OCI-LY3 (cell line): ENCODE measurements around the gene RPRD1A.

Experiments used
- H2AFZ ChIP-seq: fragments of 200-600, 300-600 bp; shearing (Covaris generic); 2 replicates; pipeline ENCODE4 v1.6.0; 2014; ENCODE audit warnings: antibody characterized with exemption, low read depth, low read length
- H3K27ac ChIP-seq: fragments of 200-600, 300-600 bp; sonication (generic); 2 replicates; pipeline ENCODE4 v1.5.1; 2014; ENCODE audit warnings: mild to moderate bottlenecking, low read length, moderate library complexity, mixed read lengths
- H3K27me3 ChIP-seq: fragments of 200-600, 300-600 bp; sonication (generic); 2 replicates; pipeline ENCODE4 v1.6.1; 2014; ENCODE audit warnings: low read depth, low read length, mixed read lengths
- H3K36me3 ChIP-seq: fragments of 200-600, 300-600 bp; sonication (generic); replicated peaks from 2 replicates; pipeline ENCODE3; 2014; ENCODE audit warnings: low read depth, low read length, mixed read lengths
- H3K4me1 ChIP-seq: fragments of 300-600, 200-600 bp; sonication (generic); 2 replicates; pipeline ENCODE4 v1.6.1; 2014; ENCODE audit warnings: low read length, mixed read lengths
- H3K4me2 ChIP-seq: fragments of 200-600, 300-600 bp; sonication (generic); 2 replicates; pipeline ENCODE4 v1.6.1; 2014; ENCODE audit warnings: low read length, mixed read lengths
- H3K4me3 ChIP-seq: fragments of 300-600, 200-600 bp; sonication (generic); 2 replicates; pipeline ENCODE4 v1.5.1; 2014; ENCODE audit warnings: antibody characterized with exemption, mild to moderate bottlenecking, low read length, moderate library complexity
- H3K79me2 ChIP-seq: fragments of 300-600, 200-600 bp; shearing (Covaris generic); 2 replicates; pipeline ENCODE4 v1.6.1; 2014; ENCODE audit warnings: mild to moderate bottlenecking, low read length, mixed read lengths
- H3K9ac ChIP-seq: fragments of 300-600, 200-600 bp; shearing (Covaris generic); 2 replicates; pipeline ENCODE4 v1.6.0; 2014; ENCODE audit warnings: mild to moderate bottlenecking, low read length, moderate library complexity
- H3K9me3 ChIP-seq: fragments of 200-600, 300-600 bp; shearing (Covaris generic); 2 replicates; pipeline ENCODE4 v1.6.1; 2014; ENCODE audit warnings: low read length, mixed read lengths; ENCODE audit not compliant: insufficient read depth
- H4K20me1 ChIP-seq: fragments of 200-600, 300-600 bp; sonication (generic); 2 replicates; pipeline ENCODE4 v1.6.1; 2016; ENCODE audit warnings: low read length, mixed read lengths; ENCODE audit not compliant: insufficient read depth
- CTCF ChIP-seq: fragments of 200-600, 300-600 bp; sonication (generic); IDR thresholded peaks from 2 replicates; pipeline ENCODE4 v1.5.1; 2014; ENCODE audit warnings: antibody characterized with exemption, low read length, low read depth
- EZH2phosphoT487 ChIP-seq: fragments of 200-600 bp; shearing (Covaris generic); IDR thresholded peaks from 2 replicates; pipeline ENCODE4 v1.6.1; 2018; ENCODE audit warnings: antibody characterized with exemption, mixed run types, low read depth

The RPRD1A gene

GRCh38 chr18:35964319-35964718 is 103.0 kb downstream of the RPRD1A start:
- Histone ChIP-seq H3K9ac (no peak overlapping the region), H2AFZ (no peak overlapping the region), H3K4me3 (no peak overlapping the region), H3K79me2 (no peaks in the 10 kb centered on the region), H3K27ac (no peak overlapping the region), H3K4me1 (peaks cover 7% of the 10 kb centered on the region), H3K4me2 (no peak overlapping the region), H4K20me1 (no peaks in the 10 kb centered on the region), H3K36me3 (no peaks in the 10 kb centered on the region), H3K9me3 (no peaks in the 10 kb centered on the region), H3K27me3 (no peaks in the 10 kb centered on the region)
- TF ChIP-seq EZH2phosphoT487, result no peak

GRCh38 chr18:35962320-35962719 is 105.0 kb downstream of the RPRD1A start:
- Histone ChIP-seq H3K79me2 (no peaks in the 10 kb centered on the region), H4K20me1 (no peaks in the 10 kb centered on the region), H3K36me3 (no peaks in the 10 kb centered on the region), H3K4me1 (no peaks in the 10 kb centered on the region), H3K4me3 (no peak overlapping the region), H3K27me3 (no peaks in the 10 kb centered on the region), H3K4me2 (no peak overlapping the region), H3K27ac (no peak overlapping the region), H2AFZ (no peak overlapping the region), H3K9ac (no peak overlapping the region), H3K9me3 (no peaks in the 10 kb centered on the region)
- TF ChIP-seq EZH2phosphoT487, result no peak
- no peak for TF ChIP-seq CTCF

GRCh38 chr18:35956226-35956625 is 111.1 kb downstream of the RPRD1A start:
- H3K4me2 ChIP-seq, result no peak overlapping the region
- H3K36me3 ChIP-seq, result no peaks in the 10 kb centered on the region
- H3K79me2 ChIP-seq, result no peaks in the 10 kb centered on the region
- H3K27me3 ChIP-seq, result no peaks in the 10 kb centered on the region
- H3K9me3 ChIP-seq, result no peaks in the 10 kb centered on the region
- H3K27ac ChIP-seq, result no peak overlapping the region
- no peaks in the 10 kb centered on the region for H3K4me1 ChIP-seq
- H4K20me1 ChIP-seq, result no peaks in the 10 kb centered on the region
- H2AFZ ChIP-seq, result no peak overlapping the region
- no peak overlapping the region for H3K9ac ChIP-seq
- H3K4me3 ChIP-seq, result no peak overlapping the region
- TF ChIP-seq EZH2phosphoT487 (no peak), CTCF (no peak)

- no peaks in the 10 kb centered on the region for H3K79me2 ChIP-seq
Measured at GRCh38 chr18:35953688-35954087, 113.7 kb downstream of the RPRD1A start.

More at GRCh38 chr18:35953688-35954087, 113.7 kb downstream of the RPRD1A start:
- Histone ChIP-seq H3K4me2 (no peak overlapping the region), H3K4me1 (no peaks in the 10 kb centered on the region), H3K4me3 (no peak overlapping the region), H3K9me3 (no peaks in the 10 kb centered on the region), H3K36me3 (no peaks in the 10 kb centered on the region), H2AFZ (no peak overlapping the region), H3K27ac (no peak overlapping the region), H4K20me1 (no peaks in the 10 kb centered on the region), H3K9ac (no peak overlapping the region), H3K27me3 (no peaks in the 10 kb centered on the region)
- no peak for TF ChIP-seq EZH2phosphoT487
- no peak for TF ChIP-seq CTCF
